Lower lobe of right lung (tissue), 2 donors: ENCODE results near the gene SDC4. TPM values are rescaled to one million over a fixed set of nuclear protein-coding genes. Genes with fewer than 3 reads are reported as not detected.

Experiments used
- ATAC-seq, 2 donors: fragments of 200-7000 bp; cut with Tn5 transposase; one replicate each; pipeline ENCODE4 v1.9.1; 2020 to 2022; ENCODE audit warnings: mild to moderate bottlenecking in 2 of 2, moderate library complexity in 2 of 2
- DNase-seq: peaks from one replicate; pipeline ENCODE4 v3.0.0-alpha.2; 2020
- H3K27ac ChIP-seq: fragments of 200-600 bp; one replicate; pipeline ENCODE4 v1.8.0; 2022
- H3K27me3 ChIP-seq: fragments of 200-600 bp; one replicate; pipeline ENCODE4 v1.8.0; 2022; ENCODE audit warnings: low read depth
- H3K36me3 ChIP-seq: fragments of 200-600 bp; one replicate; pipeline ENCODE4 v1.8.0; 2022; ENCODE audit warnings: mild to moderate bottlenecking
- H3K4me1 ChIP-seq: fragments of 200-600 bp; one replicate; pipeline ENCODE4 v1.8.0; 2022
- H3K4me3 ChIP-seq: fragments of 200-600 bp; one replicate; pipeline ENCODE4 v1.8.0; 2022; ENCODE audit warnings: mild to moderate bottlenecking
- H3K9me3 ChIP-seq: fragments of 200-600 bp; one replicate; pipeline ENCODE4 v1.8.0; 2022
- intact Hi-C: fragments of 100-400 bp; cut with DNase I; formaldehyde crosslinking; loops from one replicate; pipeline ENCODE4 v1.11.0; 2022
- total RNA-seq: library from RNA; stranded (reverse); fragmentation: NEBNext Ultra II Directional; extraction: Animal tissue kit (Norgen Biotek cat#: 25700); gene quantifications from one replicate; pipeline ENCODE4 v1.2.1, GENCODE V29; 2021
- TF ChIP-seq, protein P1 (sequence below): fragments of 200-600 bp; IDR thresholded peaks from one replicate; pipeline ENCODE4 v1.8.0; 2022; ENCODE audit warnings: antibody characterized with exemption, mild to moderate bottlenecking
- donor health status: DM: no; HTN: yes; CAD: no; lungs with severe emphysema.

SDC4 gene
- total RNA-seq, 1 donor from 2014 or later: 259 TPM

DNA sequence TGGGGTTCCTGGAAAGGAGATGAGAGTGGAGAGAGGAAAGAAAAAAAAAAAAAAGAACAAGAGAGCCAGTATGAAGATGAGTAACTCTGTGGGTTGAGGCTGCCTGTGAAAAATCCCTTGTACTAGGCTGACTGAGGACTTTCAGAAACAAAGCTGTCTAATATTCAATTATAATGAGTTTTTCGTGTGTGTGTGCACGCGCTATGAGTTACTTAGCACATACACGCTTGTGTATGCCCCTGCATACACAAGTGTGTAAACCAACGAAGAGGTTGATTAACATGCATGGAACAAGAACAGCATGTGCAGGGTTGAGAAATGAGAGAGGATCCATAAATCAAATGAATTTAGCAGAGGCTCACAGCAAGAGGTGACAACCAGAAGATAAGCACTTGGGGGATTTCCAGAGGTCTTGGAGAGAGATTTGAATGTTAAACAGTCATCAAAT is 46.4 kb downstream of the SDC4 start:
- TF ChIP-seq, protein P1, sequence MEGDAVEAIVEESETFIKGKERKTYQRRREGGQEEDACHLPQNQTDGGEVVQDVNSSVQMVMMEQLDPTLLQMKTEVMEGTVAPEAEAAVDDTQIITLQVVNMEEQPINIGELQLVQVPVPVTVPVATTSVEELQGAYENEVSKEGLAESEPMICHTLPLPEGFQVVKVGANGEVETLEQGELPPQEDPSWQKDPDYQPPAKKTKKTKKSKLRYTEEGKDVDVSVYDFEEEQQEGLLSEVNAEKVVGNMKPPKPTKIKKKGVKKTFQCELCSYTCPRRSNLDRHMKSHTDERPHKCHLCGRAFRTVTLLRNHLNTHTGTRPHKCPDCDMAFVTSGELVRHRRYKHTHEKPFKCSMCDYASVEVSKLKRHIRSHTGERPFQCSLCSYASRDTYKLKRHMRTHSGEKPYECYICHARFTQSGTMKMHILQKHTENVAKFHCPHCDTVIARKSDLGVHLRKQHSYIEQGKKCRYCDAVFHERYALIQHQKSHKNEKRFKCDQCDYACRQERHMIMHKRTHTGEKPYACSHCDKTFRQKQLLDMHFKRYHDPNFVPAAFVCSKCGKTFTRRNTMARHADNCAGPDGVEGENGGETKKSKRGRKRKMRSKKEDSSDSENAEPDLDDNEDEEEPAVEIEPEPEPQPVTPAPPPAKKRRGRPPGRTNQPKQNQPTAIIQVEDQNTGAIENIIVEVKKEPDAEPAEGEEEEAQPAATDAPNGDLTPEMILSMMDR: no peak
- no peak for DNase-seq
- intact Hi-C loops: no loop called here
- Histone ChIP-seq H3K9me3 (no peaks in the 10 kb centered on the region), H3K36me3 (no peaks in the 10 kb centered on the region), H3K4me1 (no peaks in the 10 kb centered on the region), H3K4me3 (no peak overlapping the region), H3K27me3 (peaks cover 33% of the 10 kb centered on the region), H3K27ac (no peak overlapping the region)
- no peak for ATAC-seq

DNA sequence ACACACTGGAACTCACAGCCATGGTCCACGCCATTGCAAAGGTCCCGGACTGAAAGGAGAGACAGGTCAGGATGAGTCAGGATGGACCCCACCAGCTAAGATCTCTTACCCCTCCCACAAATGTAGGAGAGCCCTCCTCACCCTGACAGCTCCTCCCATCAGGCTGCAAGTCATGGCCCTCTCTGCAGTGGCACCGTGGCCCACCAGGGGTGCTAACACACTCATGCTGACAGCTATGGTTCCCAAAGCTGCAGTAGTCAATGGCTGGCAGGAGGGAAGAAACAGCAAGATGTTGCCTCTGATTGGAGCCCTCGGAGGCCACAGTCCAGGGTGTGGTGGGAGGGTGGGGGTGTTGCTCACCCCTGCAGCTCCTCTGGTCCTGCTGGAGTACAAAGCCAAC is 47.3 kb downstream of the SDC4 start:
- Histone ChIP-seq H3K4me1 (no peaks in the 10 kb centered on the region), H3K36me3 (no peaks in the 10 kb centered on the region), H3K27ac (no peak overlapping the region), H3K27me3 (peaks cover 24% of the 10 kb centered on the region), H3K4me3 (no peak overlapping the region), H3K9me3 (no peaks in the 10 kb centered on the region)
- no peak for DNase-seq
- no peak for ATAC-seq
- intact Hi-C loops: no loop called here
- TF ChIP-seq, protein P1: peak; percentile 9

DNA sequence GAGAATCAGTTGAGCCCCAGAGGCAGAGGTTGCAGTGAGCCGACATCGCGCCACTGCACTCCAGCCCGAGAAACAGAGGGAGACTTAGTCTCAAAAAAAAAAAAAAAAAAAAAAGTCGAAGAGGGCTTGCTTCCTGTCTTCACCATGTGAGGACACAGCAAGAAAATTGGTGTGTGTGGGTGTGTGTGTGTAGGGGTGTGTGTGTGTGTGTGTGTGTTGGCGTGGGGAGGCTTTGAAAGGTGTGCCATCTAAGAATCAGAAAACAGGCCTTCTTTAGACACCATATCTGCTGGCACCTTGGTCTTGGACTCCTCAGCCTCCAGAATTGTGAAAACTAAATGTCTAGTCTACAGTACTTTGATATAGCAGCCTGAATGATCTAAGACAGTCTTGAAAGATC is 48.4 kb downstream of the SDC4 start:
- Histone ChIP-seq H3K27me3 (peaks cover 18% of the 10 kb centered on the region), H3K36me3 (no peaks in the 10 kb centered on the region), H3K4me3 (no peak overlapping the region), H3K27ac (no peak overlapping the region), H3K4me1 (no peaks in the 10 kb centered on the region), H3K9me3 (no peaks in the 10 kb centered on the region)
- ATAC-seq (no peak), DNase-seq (no peak)
- TF ChIP-seq, protein P1: no peak
- intact Hi-C loops: no loop called here

DNA sequence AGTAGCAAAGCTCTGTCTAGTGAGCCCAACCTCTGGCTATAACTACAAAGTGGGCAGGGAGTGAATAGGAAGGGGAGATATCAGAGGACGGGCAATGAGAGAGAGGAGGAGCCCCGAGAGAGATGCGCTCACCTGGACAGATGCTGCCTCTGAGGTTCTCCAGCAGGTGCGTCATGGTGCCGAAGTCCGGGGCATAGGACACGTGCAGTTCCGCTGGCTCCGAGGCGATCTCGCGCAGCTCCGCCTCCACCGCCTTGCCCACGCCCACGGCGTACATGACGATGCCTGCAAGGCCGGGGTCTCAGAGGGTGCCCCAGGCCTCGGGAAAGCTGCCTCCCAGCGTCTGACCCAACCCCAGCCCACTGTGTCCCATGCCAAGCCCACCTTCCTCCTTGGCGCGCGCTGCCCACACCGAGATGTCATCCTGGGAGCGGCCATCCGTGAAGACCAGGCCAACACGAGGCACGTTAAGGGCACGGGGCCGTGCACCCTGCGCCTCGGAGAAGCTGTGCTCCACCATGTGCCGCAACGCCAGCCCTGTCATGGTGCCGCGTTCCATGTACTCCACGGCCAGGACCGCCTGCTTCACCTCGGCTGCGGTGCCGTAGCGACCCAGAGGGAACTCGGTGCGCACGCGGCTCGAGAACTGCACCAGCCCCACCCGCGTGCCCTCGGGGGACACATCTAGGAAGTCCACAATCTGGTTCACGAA is 50.3 kb downstream of the SDC4 start:
- Histone ChIP-seq H3K36me3 (no peaks in the 10 kb centered on the region), H3K27ac (no peak overlapping the region), H3K4me3 (no peak overlapping the region), H3K9me3 (no peaks in the 10 kb centered on the region), H3K27me3 (peaks cover 13% of the 10 kb centered on the region), H3K4me1 (peaks cover 14% of the 10 kb centered on the region)
- TF ChIP-seq, protein P1: no peak
- DNase-seq (no peak), ATAC-seq (no peak)
- intact Hi-C loops: no loop called here

DNA sequence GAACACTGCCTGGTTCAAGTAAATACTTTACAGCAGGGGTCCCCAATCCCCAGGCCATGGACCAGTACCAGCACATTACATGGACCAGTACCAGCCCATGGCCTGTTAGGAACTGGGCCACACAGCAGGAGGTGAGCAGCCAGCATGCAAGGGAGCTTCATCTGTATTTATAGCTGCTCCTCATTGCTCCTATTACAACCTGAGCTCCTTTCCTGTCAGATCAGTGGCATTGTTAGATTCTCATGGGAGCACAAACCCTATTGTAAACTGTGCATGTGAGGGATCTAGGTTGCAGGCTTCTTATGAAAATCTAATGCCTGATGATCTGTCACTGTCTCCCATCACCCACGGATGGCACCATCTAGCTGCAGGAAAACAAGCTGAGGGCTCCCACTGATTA is 53.6 kb downstream of the SDC4 start:
- no peak overlapping the region for H3K27ac ChIP-seq
- no peak for ATAC-seq
- no peak overlapping the region for H3K4me3 ChIP-seq
- H3K9me3 ChIP-seq: no peaks in the 10 kb centered on the region
- no peaks in the 10 kb centered on the region for H3K36me3 ChIP-seq
- H3K27me3 ChIP-seq: peaks cover 13% of the 10 kb centered on the region
- no peak for DNase-seq
- TF ChIP-seq, protein P1: no peak
- peaks cover 25% of the 10 kb centered on the region for H3K4me1 ChIP-seq
- intact Hi-C loops: no loop called here
